Panc1 (cell line): ENCODE results near the gene ASPSCR1. TPM values are rescaled to one million over a fixed set of nuclear protein-coding genes. Genes with fewer than 3 reads are reported as not detected.

Source experiments
- ATAC-seq: fragments of 200-7000 bp; cut with Tn5 transposase; 2 replicates; pipeline ENCODE4 v1.9.1; 2020; ENCODE audit warnings: mild to moderate bottlenecking, moderate library complexity
- BruUV-seq: library from RNA; stranded (reverse); fragments of 400-500 nt; replicated peaks from 2 replicates; lab custom pipeline; 2021; lab: Mats Ljungman, UMichigan
- CTCF ChIA-PET: fragments of 300-600 bp; sonication (Branson Sonifier 250); formaldehyde crosslinking; loops from one replicate; lab custom pipeline; 2022; ENCODE audit warnings: antibody characterized with exemption; lab: Charles Lee
- POLR2A ChIA-PET: fragments of 300-600 bp; sonication (Branson Sonifier 250); formaldehyde crosslinking; loops from one replicate; lab custom pipeline; 2022; ENCODE audit warnings: antibody characterized with exemption; lab: Charles Lee
- DNase-seq: peaks from one replicate; pipeline ENCODE4 v3.0.0-alpha.2; 2010; ENCODE audit warnings: low read depth, low spot score
- H3K27ac ChIP-seq: 2 replicates; pipeline ENCODE4 v1.5.1; 2011; ENCODE audit warnings: mild to moderate bottlenecking, low read length, inconsistent platforms
- H3K27me3 ChIP-seq: fragments of 200-500 bp; sonication (Bioruptor generic); 2 replicates; pipeline ENCODE4 v1.6.0; 2014; ENCODE audit warnings: low read length, inconsistent platforms; ENCODE audit not compliant: control insufficient read depth, insufficient read depth
- H3K36me3 ChIP-seq: fragments of 200-500 bp; sonication (Bioruptor generic); 2 replicates; pipeline ENCODE4 v1.5.1; 2014; ENCODE audit warnings: inconsistent platforms, mild to moderate bottlenecking, low read length, moderate library complexity; ENCODE audit not compliant: control insufficient read depth, insufficient read depth
- H3K4me1 ChIP-seq: 2 replicates; pipeline ENCODE4 v1.5.1; 2011; ENCODE audit warnings: inconsistent platforms, mild to moderate bottlenecking, low read length, moderate library complexity; ENCODE audit not compliant: control insufficient read depth, insufficient read depth
- H3K4me3 ChIP-seq, 2 experiments: 2 replicates each; pipeline ENCODE4 v1.5.1; 2011 to 2012; ENCODE audit warnings: low read depth in 2 of 2, low read length in 2 of 2, mild to moderate bottlenecking in 2 of 2, inconsistent platforms in 1 of 2, moderate library complexity in 1 of 2
- H3K9me3 ChIP-seq: fragments of 200-500 bp; sonication (Bioruptor generic); 2 replicates; pipeline ENCODE4 v1.5.1; 2014; ENCODE audit warnings: low read depth, mild to moderate bottlenecking, inconsistent platforms, low read length, moderate library complexity; ENCODE audit not compliant: control insufficient read depth, insufficient read depth
- CTCF ChIP-seq: fragments of 450-650 bp; IDR thresholded peaks from 2 replicates; pipeline ENCODE4 v1.5.1; 2017; ENCODE audit warnings: mild to moderate bottlenecking
- POLR2AphosphoS5 ChIP-seq: IDR thresholded peaks from 2 replicates; pipeline ENCODE4 v1.6.1; 2012; ENCODE audit warnings: mild to moderate bottlenecking, low read depth, low read length, moderate library complexity
- REST ChIP-seq, 2 experiments: IDR thresholded peaks; 2 replicates each; pipeline ENCODE4 v1.6.1; 2011 to 2012; ENCODE audit warnings: low read depth in 2 of 2, control low read depth in 1 of 2, low read length in 1 of 2, mild to moderate bottlenecking in 1 of 2, moderate library complexity in 1 of 2; ENCODE audit not compliant: insufficient read depth in 1 of 2
- SIN3A ChIP-seq: IDR thresholded peaks from 2 replicates; pipeline ENCODE4 v1.6.1; 2012; ENCODE audit warnings: low read depth, mild to moderate bottlenecking, low read length, moderate library complexity, borderline replicate concordance; ENCODE audit not compliant: insufficient read depth
- TCF7L2 ChIP-seq: IDR thresholded peaks from 2 replicates; pipeline ENCODE4 v1.6.1; 2011; ENCODE audit warnings: mild to moderate bottlenecking, low read depth, low read length, inconsistent platforms
- in situ Hi-C: cut with HindIII; loops from 2 replicates; pipeline ENCODE4 v1.10.0; 2016; ENCODE audit warnings: low sequenced_read_pairs, low pct_unique_long_range_greater_than_20kb
- intact Hi-C: fragments of 100-400 bp; cut with micrococcal nuclease; formaldehyde crosslinking; loops from one replicate; pipeline ENCODE4 v1.10.0; 2022; ENCODE audit not compliant: unreplicated experiment
- total RNA-seq: library from RNA; stranded (reverse); gene quantifications from one replicate; pipeline ENCODE4 v1.2.1, GENCODE V29; 2021; ENCODE audit not compliant: unreplicated experiment

The ASPSCR1 gene
- total RNA-seq, 1 experiment from 2014 or later = 64.7 TPM

GRCh38 chr17:81999587-81999975, 22.2 kb downstream of the ASPSCR1 start:
- no peak for TF ChIP-seq CTCF
- no peak for TF ChIP-seq REST (IDR thresholded peaks at IDR 0.05; ENCODE audit: insufficient read depth in 1 of 2, low read depth in 2 of 2, low read length in 1 of 2)
- no peak for TF ChIP-seq POLR2AphosphoS5
- TF ChIP-seq SIN3A = no peak
- TF ChIP-seq TCF7L2 = no peak
- DNase-seq (no peak), ATAC-seq (no peak)
- Histone ChIP-seq H3K4me3 (no peak overlapping the region), H3K36me3 (no peaks in the 10 kb centered on the region), H3K27ac (no peak overlapping the region), H3K4me1 (peaks cover 22% of the 10 kb centered on the region), H3K9me3 (no peaks in the 10 kb centered on the region), H3K27me3 (no peaks in the 10 kb centered on the region)
- intact Hi-C loops (no loop called here), in situ Hi-C loops (no loop called here)
- BruUV-seq = no TSS peak
- POLR2A ChIA-PET = no interaction called here
- CTCF ChIA-PET = interaction anchor here (0.7 kb wide), 1 partner anchor 1761 kb away, joined by 5 read pairs; no protein-coding TSS in a partner anchor

GRCh38 chr17:81999976-82000802, 22.8 kb downstream of the ASPSCR1 start:
- no peak overlapping the region for H3K4me3 ChIP-seq
- intact Hi-C loops (no loop called here), in situ Hi-C loops (no loop called here)
- no peaks in the 10 kb centered on the region for H3K36me3 ChIP-seq
- DNase-seq (no peak), ATAC-seq (no peak)
- no peaks in the 10 kb centered on the region for H3K27me3 ChIP-seq
- ChIA-PET CTCF (no interaction called here), POLR2A (no interaction called here)
- H3K27ac ChIP-seq = no peak overlapping the region
- peaks cover 28% of the 10 kb centered on the region for H3K4me1 ChIP-seq
- TF ChIP-seq POLR2AphosphoS5 (no peak), TCF7L2 (peak; percentile 50)
- no TSS peak for BruUV-seq
- H3K9me3 ChIP-seq = no peaks in the 10 kb centered on the region
